ENCODE measurements around the gene CNTLN. TPM values are rescaled to one million over a fixed set of nuclear protein-coding genes. Genes with fewer than 3 reads are reported as not detected.

Gene CNTLN
- total and polyA plus RNA-seq, 2 of the 13 experiments (the other 11 are each of a cell fraction or from before 2014, with no cell fraction given) = 1.5 to 5.7 TPM

DNA sequence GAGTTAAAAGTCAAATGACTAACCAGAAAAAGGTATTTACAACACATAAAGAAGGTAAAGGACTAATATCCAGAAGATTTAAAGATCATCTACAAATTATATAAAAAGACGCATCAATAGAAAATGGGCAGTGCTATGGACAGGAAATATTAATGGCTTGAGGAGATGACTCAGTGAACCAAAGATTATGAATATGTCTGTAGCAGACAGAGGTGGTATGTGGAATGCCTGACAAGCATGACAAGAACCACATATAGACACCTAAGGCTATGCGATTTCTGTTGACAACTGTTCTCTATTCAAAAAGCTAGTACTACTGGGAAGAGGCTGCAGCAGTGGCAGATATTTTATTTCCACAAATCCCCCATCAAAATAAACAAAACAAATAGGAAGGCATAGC, 267.0 kb downstream of the CNTLN start:
- no peak for FAIRE-seq
- intact Hi-C loops (cut with micrococcal nuclease; ENCODE audit: unreplicated experiment) = loop anchor here (1.0 to 2.0 kb wide), 3 partner anchors 183 to 339 kb away; no protein-coding TSS in a partner anchor

More for the DNA sequence above, 267.0 kb downstream of the CNTLN start:
- no peak for TF ChIP-seq ZNF639 (CRISPR knock-in tag; conservative IDR thresholded peaks at IDR 0.05)
- TF ChIP-seq, protein P1, sequence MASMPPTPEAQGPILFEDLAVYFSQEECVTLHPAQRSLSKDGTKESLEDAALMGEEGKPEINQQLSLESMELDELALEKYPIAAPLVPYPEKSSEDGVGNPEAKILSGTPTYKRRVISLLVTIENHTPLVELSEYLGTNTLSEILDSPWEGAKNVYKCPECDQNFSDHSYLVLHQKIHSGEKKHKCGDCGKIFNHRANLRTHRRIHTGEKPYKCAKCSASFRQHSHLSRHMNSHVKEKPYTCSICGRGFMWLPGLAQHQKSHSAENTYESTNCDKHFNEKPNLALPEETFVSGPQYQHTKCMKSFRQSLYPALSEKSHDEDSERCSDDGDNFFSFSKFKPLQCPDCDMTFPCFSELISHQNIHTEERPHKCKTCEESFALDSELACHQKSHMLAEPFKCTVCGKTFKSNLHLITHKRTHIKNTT (CRISPR knock-in tag; IDR thresholded peaks at IDR 0.05) = no peak
- TF ChIP-seq HNF4G (IDR thresholded peaks at IDR 0.05; ENCODE audit: borderline replicate concordance, low read depth, low read length) = no peak
- TF ChIP-seq HNF4G (CRISPR knock-in tag; IDR thresholded peaks at IDR 0.05; ENCODE audit: borderline replicate concordance, low read depth) = no peak
- TF ChIP-seq ZNF841 (CRISPR knock-in tag; IDR thresholded peaks at IDR 0.05; ENCODE audit: borderline replicate concordance) = no peak
- TF ChIP-seq CENPT (CRISPR knock-in tag; IDR thresholded peaks at IDR 0.05; ENCODE audit: low read depth) = no peak
- TF ChIP-seq, protein P2, sequence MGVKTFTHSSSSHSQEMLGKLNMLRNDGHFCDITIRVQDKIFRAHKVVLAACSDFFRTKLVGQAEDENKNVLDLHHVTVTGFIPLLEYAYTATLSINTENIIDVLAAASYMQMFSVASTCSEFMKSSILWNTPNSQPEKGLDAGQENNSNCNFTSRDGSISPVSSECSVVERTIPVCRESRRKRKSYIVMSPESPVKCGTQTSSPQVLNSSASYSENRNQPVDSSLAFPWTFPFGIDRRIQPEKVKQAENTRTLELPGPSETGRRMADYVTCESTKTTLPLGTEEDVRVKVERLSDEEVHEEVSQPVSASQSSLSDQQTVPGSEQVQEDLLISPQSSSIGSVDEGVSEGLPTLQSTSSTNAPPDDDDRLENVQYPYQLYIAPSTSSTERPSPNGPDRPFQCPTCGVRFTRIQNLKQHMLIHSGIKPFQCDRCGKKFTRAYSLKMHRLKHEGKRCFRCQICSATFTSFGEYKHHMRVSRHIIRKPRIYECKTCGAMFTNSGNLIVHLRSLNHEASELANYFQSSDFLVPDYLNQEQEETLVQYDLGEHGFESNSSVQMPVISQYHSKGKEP (CRISPR knock-in tag; IDR thresholded peaks at IDR 0.05) = no peak
- TF ChIP-seq MXI1 (IDR thresholded peaks at IDR 0.05; ENCODE audit: borderline replicate concordance, low read depth, low read length) = no peak
- no peak for TF ChIP-seq ZNF441 (CRISPR knock-in tag; IDR thresholded peaks at IDR 0.05; ENCODE audit: borderline replicate concordance)
- in situ Hi-C loops (cut with HindIII; ENCODE audit: extremely low pct_ligation_motif_present, low pct_unique_long_range_greater_than_20kb) = no loop called here
- Histone ChIP-seq H3K4me2 (ENCODE audit: low read depth, low read length) (no peak overlapping the region), H3K4me3 (replicated peaks in 1 of 3; ENCODE audit: insufficient read depth in 1 of 3, low read depth in 2 of 3, low read length in 3 of 3) (no peak overlapping the region), H3K27ac (ENCODE audit: extremely low read length, insufficient read depth, low read length) (no peak overlapping the region), H3K9ac (ENCODE audit: insufficient read depth, low read depth, low read length) (no peak overlapping the region), H3K36me3 (replicated peaks in 1 of 2; ENCODE audit: control insufficient read depth in 1 of 2, insufficient read depth in 2 of 2, low read length in 2 of 2) (no peaks in the 10 kb centered on the region), H3K4me1 (ENCODE audit: insufficient read depth, low read length) (no peaks in the 10 kb centered on the region), H4K20me1 (ENCODE audit: insufficient read depth, low read length) (no peaks in the 10 kb centered on the region), H3K9me3 (ENCODE audit: low read length) (peaks cover 33% of the 10 kb centered on the region; the same call in 1 of the 2 replicates), H3K79me2 (ENCODE audit: insufficient read depth, low read length) (no peaks in the 10 kb centered on the region), H3K27me3 (ENCODE audit: control insufficient read depth in 1 of 2, insufficient read depth in 2 of 2, low read length in 2 of 2) (no peaks in the 10 kb centered on the region), H2AFZ (ENCODE audit: low read length) (no peak overlapping the region)
- WGBS (ENCODE audit: low lambda C conversion rate) = 85% methylated on average over 2 of the region's 2 CpGs
- POLR2A ChIA-PET = no interaction called here
- no peak for DNase-seq (ENCODE audit: low spot score)
- BruUV-seq (replicated peaks) = no TSS peak
- CTCF ChIA-PET (ENCODE audit: low intra/inter-chr PET ratio, low total read pairs) = interaction anchor here (0.6 to 1.3 kb wide), 2 partner anchors 183 to 286 kb away, joined by 4 to 6 read pairs; no protein-coding TSS in a partner anchor
- ATAC-seq = no peak
